M059J (cell line): ENCODE measurements around the gene DOCK9. TPM values are rescaled to one million over a fixed set of nuclear protein-coding genes. Genes with fewer than 3 reads are reported as not detected.
A peak's percentile ranks its signal among the peaks of the same experiment; 100 is the strongest.
"Not testable (repeated sequence)": the region's sequence is repeated elsewhere in the genome, so short reads cannot be mapped to it uniquely, and the experiment has no call there.

Source experiments
- DNase-seq: peaks from one replicate; pipeline ENCODE4 v3.0.0-alpha.2; 2012; ENCODE audit warnings: low read depth
- total RNA-seq: library from RNA; depleted of rRNA; stranded (reverse); fragments of >200 nt; shearing (Covaris generic); gene quantifications from 2 replicates; pipeline ENCODE4 v1.2.3, GENCODE V29; 2014

The DOCK9 gene
- total RNA-seq, 1 experiment from 2014 or later, result 25.0 TPM

GRCh38 chr13:98824376-98825160 is 153.3 kb downstream of the DOCK9 start:
- DNase-seq, result no peak

- no peak for DNase-seq
Observed at GRCh38 chr13:98823442-98823841, 154.4 kb downstream of the DOCK9 start.

DNA sequence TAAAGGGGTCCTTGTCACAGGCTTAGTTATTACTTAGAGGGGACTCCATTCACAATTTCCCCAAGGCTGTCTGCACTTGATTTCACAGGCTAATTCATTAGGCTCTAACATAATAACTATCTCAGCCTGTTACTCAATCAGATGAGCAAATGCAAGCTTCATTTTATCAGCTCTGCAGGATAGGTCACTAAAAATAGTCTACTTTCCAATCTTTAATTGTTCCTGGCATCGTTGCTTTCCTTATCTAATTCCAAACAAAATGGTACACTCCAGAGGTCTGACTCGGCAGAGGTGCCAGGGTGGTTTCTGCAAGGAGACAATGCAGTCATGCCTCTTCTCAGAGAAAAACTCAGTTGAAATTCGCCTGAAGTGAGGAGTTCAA is 155.6 kb downstream of the DOCK9 start:
- no peak for DNase-seq

DNA sequence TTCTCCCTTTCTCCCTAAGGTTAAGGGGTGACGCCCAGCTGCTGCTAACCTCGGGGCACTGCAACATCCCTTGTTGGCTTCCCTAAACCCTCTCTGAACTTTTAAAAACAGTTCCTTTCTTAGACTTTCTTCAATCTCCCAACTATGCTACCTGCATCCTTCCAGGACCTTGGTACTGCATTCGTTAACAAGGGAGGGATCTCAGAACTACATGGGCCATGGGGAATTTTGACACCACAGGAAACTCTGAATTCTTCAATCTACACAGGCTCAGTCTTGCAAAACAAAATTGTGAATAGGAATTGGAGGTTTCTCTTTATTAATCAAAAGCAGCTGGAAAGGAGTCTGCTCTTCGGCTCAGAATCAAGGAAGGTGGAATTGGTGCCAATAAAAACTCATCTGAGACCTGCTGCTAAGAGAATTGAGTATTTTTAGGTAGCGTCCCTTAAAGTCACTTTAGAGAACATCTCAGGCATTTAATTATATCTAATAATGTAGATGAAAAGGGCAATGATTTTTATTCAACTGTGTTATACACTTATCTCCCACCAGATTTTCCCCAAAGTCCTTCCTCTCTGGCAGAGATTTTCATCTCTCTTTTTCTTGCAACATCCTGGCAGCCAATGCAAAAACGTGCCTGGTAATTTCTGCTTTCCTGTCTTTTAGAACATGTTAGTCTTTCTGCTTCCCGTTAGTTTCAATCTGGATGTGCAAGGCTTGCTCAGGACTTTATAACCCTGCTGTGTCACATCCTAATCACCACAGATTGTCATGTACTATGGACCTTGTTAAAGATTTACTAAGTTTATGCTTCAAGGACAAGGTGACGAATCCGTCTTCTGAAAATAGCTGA is 156.3 kb downstream of the DOCK9 start:
- no peak for DNase-seq

DNA sequence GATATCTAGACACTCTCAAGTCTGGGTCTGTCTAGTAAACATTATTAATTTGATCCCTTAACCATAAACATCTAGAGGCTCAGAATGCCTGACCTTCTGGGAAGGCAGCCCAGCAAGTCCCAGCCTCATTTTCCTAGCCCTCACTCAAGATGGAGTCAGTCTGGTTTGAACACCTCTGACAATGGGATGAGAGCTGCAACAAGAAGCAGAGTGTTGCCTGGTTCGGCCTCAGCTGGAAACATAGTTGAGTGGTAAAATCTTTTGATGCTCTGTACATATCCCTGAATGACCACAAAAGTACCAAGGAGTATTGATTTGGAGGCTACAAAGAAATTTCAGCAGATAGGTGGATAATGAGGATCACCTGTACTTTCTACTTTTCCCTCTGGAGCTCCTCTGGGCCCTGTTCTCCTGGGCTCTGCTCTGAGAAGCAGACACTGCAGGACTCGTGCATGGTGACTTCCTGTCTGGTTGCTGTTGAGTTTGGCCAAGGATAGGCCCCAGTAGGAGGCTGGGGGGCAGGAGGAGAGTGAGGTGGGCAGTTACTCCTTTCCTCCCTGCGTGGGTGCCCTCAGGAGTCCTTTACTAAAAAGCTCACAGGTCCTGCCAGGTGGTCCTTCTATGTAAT is 157.0 kb downstream of the DOCK9 start:
- no peak for DNase-seq

DNA sequence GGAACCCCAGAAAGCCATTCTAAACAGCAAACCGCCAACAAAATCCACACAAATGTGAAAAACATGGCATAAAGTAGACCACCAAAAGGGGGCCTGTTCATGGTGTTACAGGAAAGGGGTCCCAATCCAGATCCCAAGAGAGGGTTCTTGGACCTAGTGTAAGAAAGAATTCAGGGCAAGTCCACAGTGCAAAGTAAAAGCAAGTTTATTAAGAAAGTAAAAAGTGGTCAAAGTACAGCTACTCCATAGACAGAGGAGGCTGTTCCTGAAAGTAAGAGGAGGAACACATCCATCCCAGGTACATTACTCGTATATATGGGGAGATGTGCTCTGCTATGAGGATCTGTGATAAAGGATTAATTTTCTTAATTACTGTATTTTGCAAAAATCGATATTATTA is 157.6 kb downstream of the DOCK9 start:
- no peak for DNase-seq

GRCh38 chr13:98819382-98820010 is 158.4 kb downstream of the DOCK9 start:
- no peak for DNase-seq

GRCh38 chr13:98816406-98816805 is 161.5 kb downstream of the DOCK9 start:
- no peak for DNase-seq

DNA sequence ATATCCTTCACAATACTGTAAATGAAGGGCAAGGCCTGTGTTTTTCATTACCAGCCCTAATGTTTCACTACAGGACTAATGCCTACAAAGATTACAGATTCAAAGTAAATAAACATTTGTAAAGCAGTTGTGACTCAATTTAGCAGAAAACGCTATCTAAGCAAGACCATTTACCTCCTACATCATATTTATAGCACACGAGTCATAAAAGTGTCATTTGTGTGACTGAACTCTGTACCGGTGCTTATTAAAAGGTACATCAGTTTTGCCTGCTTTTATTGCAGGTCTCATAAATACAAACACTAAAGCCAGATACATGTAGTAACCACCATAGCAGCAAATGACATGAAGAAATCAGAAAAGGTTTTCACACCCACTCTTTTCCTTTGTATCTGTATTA is 163.9 kb downstream of the DOCK9 start:
- DNase-seq, result peak; percentile 38

DNA sequence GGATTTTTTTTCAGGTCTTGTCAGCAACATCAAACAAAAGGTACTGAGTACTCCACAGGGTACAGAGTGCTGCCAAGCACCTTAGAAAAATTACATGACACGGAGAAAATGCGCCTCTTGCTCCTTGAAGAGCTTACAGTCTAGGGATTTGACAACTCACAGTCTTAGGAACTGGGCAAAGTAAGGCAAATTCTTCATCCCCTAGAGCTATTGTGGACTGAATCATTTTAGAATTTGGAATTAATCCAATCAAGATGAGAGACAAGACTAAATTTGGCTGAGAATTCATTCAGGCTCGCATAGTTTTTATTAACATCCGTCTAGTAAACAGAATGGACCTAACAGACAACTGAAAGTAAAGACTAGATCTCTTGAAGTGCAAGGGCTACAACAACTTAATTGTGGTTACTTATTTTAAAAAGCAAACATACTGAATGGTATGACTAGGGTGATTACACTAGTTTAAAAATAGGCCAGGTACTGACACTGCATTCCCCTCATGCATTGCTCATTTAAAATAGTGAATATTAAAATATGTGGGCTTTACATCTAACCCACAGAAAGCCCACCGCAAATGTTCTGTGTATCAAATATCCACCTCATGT is 165.6 kb downstream of the DOCK9 start:
- DNase-seq, result not testable (repeated sequence)

DNA sequence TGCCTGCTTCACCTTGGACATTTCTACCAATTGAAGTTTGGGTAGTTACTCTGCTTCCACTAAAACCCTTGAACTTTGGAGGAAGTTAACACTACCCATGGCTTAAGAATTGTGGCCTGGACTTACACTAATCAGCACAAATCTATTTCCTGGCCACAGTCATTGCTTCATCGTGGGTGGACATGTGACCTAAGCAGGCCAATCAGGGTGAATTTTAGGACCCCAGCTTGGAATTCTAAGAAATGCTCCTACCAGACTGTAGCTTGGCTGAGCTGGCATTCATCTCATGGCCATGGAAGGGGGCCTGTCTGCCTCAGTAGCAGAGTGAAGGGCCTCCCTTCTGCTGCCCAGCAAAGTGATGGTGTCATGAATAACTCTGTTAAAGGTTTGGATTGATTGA is 167.1 kb downstream of the DOCK9 start:
- no peak for DNase-seq

DNA sequence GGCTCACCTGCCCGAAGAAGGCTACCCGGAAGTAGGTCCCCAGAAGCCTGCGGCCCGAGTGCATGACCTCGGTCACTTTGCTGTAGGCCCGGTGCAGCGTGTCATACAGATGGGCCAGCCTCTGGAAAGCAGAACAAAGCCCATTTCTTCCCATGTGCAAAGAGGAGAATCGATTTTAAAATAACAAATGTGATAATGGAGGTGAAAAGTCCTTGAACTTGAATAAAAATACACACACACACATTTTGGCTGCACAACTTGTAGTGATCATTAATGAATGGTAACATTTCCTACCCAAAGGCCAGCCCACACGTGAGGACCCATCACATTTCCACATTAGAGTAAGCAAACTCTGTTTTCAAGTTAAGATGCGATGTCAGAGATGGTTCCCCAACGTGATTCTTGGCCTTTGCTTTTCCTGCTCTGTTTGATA is 168.5 kb downstream of the DOCK9 start:
- no peak for DNase-seq

DNA sequence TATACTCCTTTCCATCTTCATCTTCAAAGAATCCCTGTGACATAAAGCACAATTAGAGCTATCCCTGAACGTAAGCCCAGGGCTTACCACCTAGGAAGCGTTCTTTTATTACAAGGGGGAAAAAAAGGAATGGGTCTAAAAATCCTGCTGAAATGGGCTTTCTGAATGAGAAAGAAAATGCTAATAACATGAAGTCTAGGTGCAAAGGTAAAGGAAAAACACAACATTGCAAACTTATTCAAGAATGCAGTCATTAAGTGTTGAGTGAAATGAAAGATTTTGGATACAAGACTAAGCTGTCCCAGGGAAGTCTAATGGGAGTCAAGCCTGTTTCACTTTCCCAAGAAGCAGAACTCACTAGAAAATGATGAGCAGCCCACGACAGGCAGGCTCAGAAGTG is 170.1 kb downstream of the DOCK9 start:
- no peak for DNase-seq

DNA sequence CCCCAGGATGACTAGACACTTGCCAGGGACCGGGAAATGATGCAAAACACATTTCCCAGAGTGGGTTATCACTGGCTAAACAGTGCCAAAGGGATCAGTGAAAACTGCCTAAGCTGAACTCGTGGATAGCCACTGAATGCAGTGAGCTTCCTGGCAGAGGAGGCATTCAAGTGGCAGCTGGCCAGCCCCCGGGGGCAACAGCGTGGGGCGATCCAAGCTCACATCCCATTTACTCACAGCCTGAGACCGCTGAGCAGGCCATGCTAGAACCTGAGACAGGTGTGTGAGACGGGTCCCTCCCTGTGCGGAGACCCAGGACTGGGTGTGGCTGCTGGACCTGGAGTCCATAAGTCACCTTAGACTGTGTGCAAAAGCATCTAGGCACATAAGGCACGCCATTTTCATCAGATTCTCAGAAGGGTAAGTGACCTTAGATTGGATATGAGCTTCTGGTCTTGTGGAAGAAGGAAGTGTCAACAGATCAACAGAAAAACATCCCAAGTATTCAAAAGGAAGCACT is 173.5 kb downstream of the DOCK9 start:
- DNase-seq, result no peak

DNA sequence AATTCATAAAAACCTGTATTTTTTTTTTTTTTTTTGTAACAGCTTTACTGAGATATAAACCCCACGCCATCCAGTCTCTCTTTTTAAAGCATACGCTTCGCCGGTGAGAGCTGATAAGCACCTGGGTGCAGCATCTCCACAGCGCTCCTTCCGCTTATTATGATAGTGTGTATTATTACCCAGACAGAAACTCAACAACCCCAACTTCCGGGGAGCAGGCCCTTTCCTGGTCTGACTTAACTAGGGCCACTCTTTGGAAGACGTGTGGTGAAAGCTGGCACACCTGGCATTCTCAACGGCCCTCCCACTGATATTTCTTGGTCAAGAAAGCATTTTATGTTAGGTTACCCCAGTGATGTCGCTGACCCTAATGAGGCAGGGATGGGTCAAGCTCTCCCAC is 173.9 kb downstream of the DOCK9 start:
- no peak for DNase-seq

DNA sequence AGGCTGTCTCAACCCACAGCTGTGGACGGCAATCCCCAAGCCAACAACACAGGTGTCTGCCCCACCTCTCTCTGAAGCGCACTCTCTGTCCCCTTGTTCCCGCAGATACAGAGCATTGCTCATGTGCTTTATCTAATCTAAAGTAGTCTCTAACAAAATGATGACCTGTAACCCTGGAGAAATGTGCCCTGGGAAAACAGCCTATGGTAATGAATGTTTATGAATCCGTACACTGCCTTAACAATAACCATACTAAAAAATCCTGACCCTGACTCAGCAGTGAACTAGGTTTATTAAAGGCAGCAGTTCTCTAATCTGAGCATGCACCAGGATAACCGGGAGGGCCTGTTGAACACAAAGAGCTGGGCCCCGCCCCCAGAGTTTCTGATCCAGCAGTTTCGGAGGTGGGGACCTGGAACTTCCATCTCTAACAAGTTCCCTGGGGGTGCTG is 174.7 kb downstream of the DOCK9 start:
- no peak for DNase-seq

DNA sequence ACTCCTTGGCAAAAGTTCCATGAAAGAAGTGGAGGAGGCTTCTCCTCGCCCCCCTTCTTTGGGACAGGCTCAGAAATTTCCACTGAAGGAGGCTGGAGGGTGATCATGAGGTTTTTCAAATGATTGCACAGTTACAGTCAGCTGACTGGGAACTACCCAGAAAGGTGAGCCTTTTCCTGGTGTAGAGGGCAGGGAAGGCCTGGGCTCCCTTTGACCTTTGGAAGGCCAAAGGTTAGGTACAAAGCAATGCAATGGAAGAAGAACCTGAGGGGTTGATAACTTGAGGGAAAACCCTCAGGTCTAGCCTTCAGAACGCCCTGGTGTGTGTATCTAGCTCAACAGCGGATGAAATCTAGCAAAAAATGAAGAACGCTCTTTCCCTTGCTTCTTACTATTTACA is 175.3 kb downstream of the DOCK9 start:
- DNase-seq, result no peak

DNA sequence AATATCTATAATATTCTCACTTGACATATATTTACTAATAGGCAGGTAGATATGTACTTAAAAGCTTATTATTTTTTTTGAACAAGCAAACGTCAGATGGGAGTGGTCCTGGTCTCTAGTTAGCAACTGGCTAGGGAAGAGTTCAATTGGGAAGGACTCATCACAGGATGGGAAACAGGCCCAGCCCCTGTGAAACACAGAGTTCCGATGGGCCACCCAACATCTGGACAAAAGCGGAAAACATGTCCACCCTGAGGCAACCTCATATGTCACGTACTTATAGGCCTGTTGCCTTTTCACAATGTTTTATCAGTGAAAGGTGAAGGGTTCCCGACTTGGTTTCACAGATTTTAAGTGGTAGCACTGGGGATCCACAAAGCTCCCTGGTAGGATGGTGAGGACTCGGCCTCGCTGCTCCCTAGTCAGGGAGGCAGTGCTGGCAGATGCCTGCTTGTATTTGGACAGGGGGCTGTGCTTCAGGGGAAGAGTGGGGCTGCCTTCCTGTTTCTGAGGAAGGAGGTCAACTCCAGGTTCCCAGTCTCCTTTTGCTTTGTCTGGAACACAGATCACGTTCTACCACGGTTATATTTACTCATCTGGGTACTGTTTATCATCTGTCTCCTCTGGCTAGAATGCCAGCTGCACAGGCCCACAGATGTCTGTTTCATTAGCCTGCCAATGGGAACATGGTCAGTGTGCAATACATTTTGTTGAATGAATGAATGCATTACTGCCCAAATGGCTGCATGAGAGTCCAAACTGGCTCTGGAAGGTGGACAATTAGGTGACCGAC is 176.0 kb downstream of the DOCK9 start:
- DNase-seq, result no peak

DNA sequence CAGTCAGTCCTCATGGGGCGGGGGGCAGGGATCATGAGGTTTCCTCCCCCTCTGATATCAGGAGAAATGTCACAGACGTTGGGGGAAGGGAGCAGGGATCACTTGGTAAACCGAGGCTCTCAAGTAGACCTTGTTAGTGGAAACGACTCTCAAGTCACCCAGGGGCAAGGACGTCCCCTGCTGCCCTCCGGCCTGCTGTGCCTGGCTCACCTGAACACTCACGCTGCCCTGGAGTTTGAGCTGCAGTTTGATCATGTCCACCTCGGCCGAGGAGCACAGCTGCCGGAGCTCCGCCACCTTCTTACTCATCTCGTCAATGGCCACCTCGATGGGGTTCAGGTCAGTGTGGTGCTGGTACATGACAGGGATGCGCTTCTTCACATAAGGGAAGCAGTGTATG is 177.8 kb downstream of the DOCK9 start:
- no peak for DNase-seq

DNA sequence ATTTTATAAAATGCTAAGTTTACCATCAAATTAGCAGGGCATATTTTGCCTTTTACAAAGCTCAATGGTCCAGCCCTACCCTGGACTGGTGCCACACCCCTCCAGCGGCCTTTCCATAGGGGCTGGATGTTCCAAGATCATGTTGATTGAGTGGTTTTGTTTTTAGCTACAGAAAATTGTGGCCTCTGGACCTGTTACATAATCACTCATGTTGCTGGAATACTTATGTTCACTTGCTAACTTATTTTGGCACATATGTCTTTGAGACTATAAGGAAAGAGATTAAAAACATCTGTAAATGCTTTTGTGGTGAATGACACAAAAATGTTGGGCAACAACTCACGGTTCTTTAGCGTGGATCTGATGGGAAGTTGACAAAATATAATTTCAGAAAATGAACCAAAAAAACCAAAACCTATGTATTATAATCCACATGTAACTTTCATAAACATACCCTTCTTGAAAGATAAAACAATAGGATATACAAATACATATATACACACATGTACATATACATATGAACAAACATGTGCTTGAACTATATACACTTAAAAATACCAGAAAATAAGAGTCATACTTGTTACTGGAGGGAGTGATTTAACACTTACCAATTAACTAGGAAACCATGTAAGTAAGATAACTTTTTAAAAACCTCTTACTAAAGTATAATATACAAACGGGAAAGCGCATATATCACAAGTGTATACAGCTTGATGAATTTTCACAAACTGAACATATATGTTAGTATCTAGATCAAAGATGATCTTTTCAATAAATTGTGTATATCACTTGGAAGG is 178.8 kb downstream of the DOCK9 start:
- no peak for DNase-seq
